Keratinocyte (primary cell): ENCODE results near the gene TFPI. TPM values are rescaled to one million over a fixed set of nuclear protein-coding genes. Genes with fewer than 3 reads are reported as not detected.

ENCODE experiments used
- DNase-seq: peaks from one replicate; pipeline ENCODE4 v3.0.0-alpha.2; 2011; ENCODE audit warnings: low read depth, missing footprints, low spot score
- FAIRE-seq: peaks from 2 replicates; lab custom pipeline; 2011; peaks lifted over from hg19 to GRCh38; lab: Jason Lieb, UNC
- H2AFZ ChIP-seq: 2 replicates; pipeline ENCODE4 v1.6.0; 2012; ENCODE audit warnings: low read length, control low read depth, inconsistent platforms; ENCODE audit not compliant: control insufficient read depth
- H3K27ac ChIP-seq: 2 replicates; pipeline ENCODE4 v1.5.1; 2011; ENCODE audit warnings: low read length; ENCODE audit not compliant: control insufficient read depth, insufficient read depth
- H3K27me3 ChIP-seq: 3 replicates; pipeline ENCODE4 v1.6.0; 2011; ENCODE audit warnings: low read length; ENCODE audit not compliant: control insufficient read depth, insufficient read depth; ENCODE audit errors: extremely low read depth
- H3K36me3 ChIP-seq, 2 experiments: 2 replicates in 1 of 2; 3 replicates in 1 of 2; pipeline ENCODE4 v1.5.1; 2011; ENCODE audit warnings: low read length in 2 of 2, mild to moderate bottlenecking in 1 of 2; ENCODE audit not compliant: control insufficient read depth in 2 of 2, insufficient read depth in 2 of 2; ENCODE audit errors: extremely low read depth in 1 of 2
- H3K4me1 ChIP-seq: 3 replicates; pipeline ENCODE4 v1.5.1; 2011; ENCODE audit warnings: low read length; ENCODE audit not compliant: control insufficient read depth, insufficient read depth; ENCODE audit errors: extremely low read depth
- H3K4me2 ChIP-seq: 3 replicates; pipeline ENCODE4 v1.6.0; 2011; ENCODE audit warnings: low read depth, low read length; ENCODE audit not compliant: control insufficient read depth, insufficient read depth; ENCODE audit errors: extremely low read depth
- H3K4me3 ChIP-seq, 3 experiments: fragments of 200-600 bp in 1 of 3; sonication (generic) in 1 of 3; 2 replicates in 2 of 3; 3 replicates in 1 of 3; pipeline ENCODE4 v1.5.1; 2011 to 2016; ENCODE audit warnings: low read length in 3 of 3, mild to moderate bottlenecking in 3 of 3, control low read depth in 2 of 3, inconsistent platforms in 1 of 3, low read depth in 1 of 3, mixed read lengths in 1 of 3, mixed run types in 1 of 3, moderate library complexity in 1 of 3; ENCODE audit not compliant: control insufficient read depth in 2 of 3, insufficient read depth in 2 of 3; ENCODE audit errors: extremely low read depth in 1 of 3
- H3K79me2 ChIP-seq: 2 replicates; pipeline ENCODE4 v1.6.0; 2012; ENCODE audit warnings: low read length; ENCODE audit not compliant: control insufficient read depth, insufficient read depth
- H3K9ac ChIP-seq: 3 replicates; pipeline ENCODE4 v1.6.0; 2011; ENCODE audit warnings: low read length; ENCODE audit not compliant: control insufficient read depth, insufficient read depth; ENCODE audit errors: extremely low read depth
- H3K9me1 ChIP-seq: 3 replicates; pipeline ENCODE4 v1.6.0; 2011; ENCODE audit warnings: low read length; ENCODE audit not compliant: control insufficient read depth, insufficient read depth; ENCODE audit errors: extremely low read depth
- H3K9me3 ChIP-seq: 2 replicates; pipeline ENCODE4 v1.5.1; 2012; ENCODE audit warnings: low read depth, low read length; ENCODE audit not compliant: control insufficient read depth
- H4K20me1 ChIP-seq: 3 replicates; pipeline ENCODE4 v1.6.0; 2011; ENCODE audit warnings: low read length; ENCODE audit not compliant: control insufficient read depth, insufficient read depth; ENCODE audit errors: extremely low read depth
- CTCF ChIP-seq, 3 experiments: IDR thresholded peaks in 1 of 3; conservative IDR thresholded peaks in 1 of 3; optimal IDR thresholded peaks in 1 of 3; 2 replicates in 2 of 3; 3 replicates in 1 of 3; pipeline versions ENCODE3 to v1.5.1; 2011; ENCODE audit warnings: low read length in 3 of 3, mild to moderate bottlenecking in 3 of 3, moderate library complexity in 2 of 3, control low read depth in 1 of 3, inconsistent platforms in 1 of 3; ENCODE audit not compliant: insufficient read depth in 2 of 3; ENCODE audit errors: extremely low read depth in 1 of 3
- EZH2 ChIP-seq: IDR thresholded peaks from one replicate; pipeline ENCODE4 v1.6.1; 2012; ENCODE audit warnings: inconsistent platforms, mild to moderate bottlenecking, low read length, moderate library complexity
- dilution Hi-C: fragments of 300-500 bp; cut with MboI; formaldehyde crosslinking; loops from one replicate; pipeline ENCODE4 v1.7.0; 2020; ENCODE audit warnings: low sequenced_read_pairs; ENCODE audit not compliant: extremely low pct_ligation_motif_present
- polyA plus RNA-seq, 5 experiments: library from polyadenylated mRNA; depleted of rRNA in 3 of 5; stranded (reverse) in 3 of 5; stranded (forward) in 1 of 5; unstranded in 1 of 5; fragments of >200 nt; gene quantifications; 1 replicate in 1 of 5; 2 replicates in 3 of 5; 3 replicates in 1 of 5; pipeline versions ENCODE4 v1.2.1 to v1.2.3, GENCODE V29; 2011 to 2012; ENCODE audit warnings: missing spikeins in 2 of 5, low read depth in 1 of 5, low replicate concordance in 1 of 5

The TFPI gene
- polyA plus RNA-seq, 1 donor (not counting 4 experiments of a cell fraction or from before 2014, with no cell fraction given) = 1.1 TPM

- Histone ChIP-seq H3K9me1 (no peaks in the 10 kb centered on the region), H3K9me3 (no peaks in the 10 kb centered on the region), H2AFZ (no peak overlapping the region), H3K4me2 (no peak overlapping the region), H3K36me3 (no peaks in the 10 kb centered on the region), H3K9ac (no peak overlapping the region), H3K4me1 (peaks cover 17% of the 10 kb centered on the region), H3K4me3 (no peak overlapping the region), H3K27ac (no peak overlapping the region), H3K79me2 (no peaks in the 10 kb centered on the region), H4K20me1 (no peaks in the 10 kb centered on the region), H3K27me3 (no peaks in the 10 kb centered on the region)
- FAIRE-seq (no peak), DNase-seq (no peak)
- no peak for TF ChIP-seq CTCF (optimal IDR thresholded peaks at IDR 0.05 in 1 of 3, IDR thresholded peaks at IDR 0.05 in 1 of 3, conservative IDR thresholded peaks at IDR 0.05 in 1 of 3; ENCODE audit: extremely low read depth in 1 of 3, insufficient read depth in 2 of 3, low read length in 3 of 3)
- TF ChIP-seq EZH2 = no peak
- dilution Hi-C loops = no loop called here
Observed at GRCh38 chr2:187434342-187434785, 119.9 kb downstream of the TFPI start.

GRCh38 chr2:187431911-187432310 is 122.3 kb downstream of the TFPI start:
- H3K27ac ChIP-seq = no peak overlapping the region
- no peaks in the 10 kb centered on the region for H3K9me1 ChIP-seq
- dilution Hi-C loops = no loop called here
- TF ChIP-seq CTCF (optimal IDR thresholded peaks at IDR 0.05 in 1 of 3, IDR thresholded peaks at IDR 0.05 in 1 of 3, conservative IDR thresholded peaks at IDR 0.05 in 1 of 3; ENCODE audit: extremely low read depth in 1 of 3, insufficient read depth in 2 of 3, low read length in 3 of 3) = no peak
- TF ChIP-seq EZH2 = no peak
- H3K9ac ChIP-seq = no peak overlapping the region
- no peaks in the 10 kb centered on the region for H3K79me2 ChIP-seq
- H3K9me3 ChIP-seq = no peaks in the 10 kb centered on the region
- FAIRE-seq (no peak), DNase-seq (no peak)
- H3K4me1 ChIP-seq = peaks cover 20% of the 10 kb centered on the region
- H3K27me3 ChIP-seq = no peaks in the 10 kb centered on the region
- H3K36me3 ChIP-seq = no peaks in the 10 kb centered on the region
- H3K4me3 ChIP-seq = no peak overlapping the region
- H3K4me2 ChIP-seq = no peak overlapping the region
- H4K20me1 ChIP-seq = no peaks in the 10 kb centered on the region
- H2AFZ ChIP-seq = no peak overlapping the region
